22Rv1 (cell line): ENCODE data around the gene RASSF5.

ENCODE experiments used
- ZFX ChIP-seq: fragments of 450-650 bp; IDR thresholded peaks from 2 replicates; pipeline ENCODE4 v1.6.1; 2017; ENCODE audit warnings: antibody characterized with exemption, borderline replicate concordance
- TF ChIP-seq, protein P1 (sequence below): fragments of 450-650 bp; IDR thresholded peaks from 2 replicates; pipeline ENCODE4 v1.5.1; 2017; ENCODE audit warnings: mild to moderate bottlenecking

DNA sequence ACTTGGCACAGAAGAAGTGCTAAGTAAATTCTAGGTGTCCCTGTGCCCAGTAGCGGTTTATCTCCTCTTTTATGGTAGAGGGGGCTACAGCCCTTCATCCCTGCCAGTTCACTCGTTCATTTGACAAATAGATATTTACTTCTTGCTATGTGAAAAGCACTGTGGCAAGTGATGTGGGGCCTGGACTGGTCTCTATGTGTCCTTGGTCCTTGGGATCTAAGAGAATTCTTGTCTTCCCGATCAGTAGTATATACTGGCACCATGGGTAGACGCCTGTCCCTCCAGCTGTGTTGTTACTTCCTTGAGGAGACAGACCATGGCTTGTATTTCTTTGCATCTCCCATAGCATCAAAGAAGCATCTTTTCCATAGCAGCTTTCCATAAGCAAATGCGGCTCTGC is 75.2 kb downstream of the RASSF5 start:
- TF ChIP-seq, protein P1, sequence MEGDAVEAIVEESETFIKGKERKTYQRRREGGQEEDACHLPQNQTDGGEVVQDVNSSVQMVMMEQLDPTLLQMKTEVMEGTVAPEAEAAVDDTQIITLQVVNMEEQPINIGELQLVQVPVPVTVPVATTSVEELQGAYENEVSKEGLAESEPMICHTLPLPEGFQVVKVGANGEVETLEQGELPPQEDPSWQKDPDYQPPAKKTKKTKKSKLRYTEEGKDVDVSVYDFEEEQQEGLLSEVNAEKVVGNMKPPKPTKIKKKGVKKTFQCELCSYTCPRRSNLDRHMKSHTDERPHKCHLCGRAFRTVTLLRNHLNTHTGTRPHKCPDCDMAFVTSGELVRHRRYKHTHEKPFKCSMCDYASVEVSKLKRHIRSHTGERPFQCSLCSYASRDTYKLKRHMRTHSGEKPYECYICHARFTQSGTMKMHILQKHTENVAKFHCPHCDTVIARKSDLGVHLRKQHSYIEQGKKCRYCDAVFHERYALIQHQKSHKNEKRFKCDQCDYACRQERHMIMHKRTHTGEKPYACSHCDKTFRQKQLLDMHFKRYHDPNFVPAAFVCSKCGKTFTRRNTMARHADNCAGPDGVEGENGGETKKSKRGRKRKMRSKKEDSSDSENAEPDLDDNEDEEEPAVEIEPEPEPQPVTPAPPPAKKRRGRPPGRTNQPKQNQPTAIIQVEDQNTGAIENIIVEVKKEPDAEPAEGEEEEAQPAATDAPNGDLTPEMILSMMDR, result no peak
- TF ChIP-seq ZFX, result no peak
